ENCODE results near the gene ERI3.

- TF ChIP-seq CTCF (IDR thresholded peaks at IDR 0.05): no peak
- TF ChIP-seq POLR2A (IDR thresholded peaks at IDR 0.05; ENCODE audit: low read length): no peak
- no peak for TF ChIP-seq ELK1 (IDR thresholded peaks at IDR 0.05; ENCODE audit: low read depth, low read length)
- TF ChIP-seq PHF8 (IDR thresholded peaks at IDR 0.05; ENCODE audit: borderline replicate concordance, low read depth): no peak
- TF ChIP-seq MYC (IDR thresholded peaks at IDR 0.05; ENCODE audit: borderline replicate concordance, low read length): no peak
- no peak for TF ChIP-seq REST (IDR thresholded peaks at IDR 0.05)
These were observed 71.4 kb downstream of the ERI3 start for GRCh38 chr1:44283524-44284173.
